HG03469 (cell line): Measurements from ENCODE around the gene EIPR1.
"Not testable (repeated sequence)": the region's sequence is repeated elsewhere in the genome, so short reads cannot be mapped to it uniquely, and the experiment has no call there.

Experiments
- ATAC-seq: cut with Tn5 transposase; IDR thresholded peaks from one replicate; pipeline ENCODE4 v1.9.1; 2021; ENCODE audit warnings: mild to moderate bottlenecking, moderate library complexity, moderate number of reproducible peaks; ENCODE audit not compliant: unreplicated experiment

EIPR1 gene

DNA sequence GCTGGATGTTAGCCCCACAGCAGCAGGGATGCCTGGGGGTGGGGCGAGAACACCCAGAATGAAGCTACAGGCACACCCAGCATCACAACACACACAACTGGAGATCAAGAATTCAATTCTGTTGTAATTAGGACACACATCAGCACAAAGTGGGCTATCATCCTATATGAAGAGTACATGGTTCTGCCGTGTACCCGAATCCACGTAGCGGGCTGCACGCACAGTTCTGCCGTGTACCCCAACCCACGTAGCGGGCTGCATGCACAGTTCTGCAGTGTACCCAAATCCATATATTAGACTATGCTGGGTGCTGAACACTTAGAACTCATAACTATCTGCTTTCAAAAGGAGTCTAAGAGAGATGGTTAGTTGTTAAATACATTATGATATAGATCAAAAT, 86.5 kb downstream of the EIPR1 start:
- no peak for ATAC-seq

DNA sequence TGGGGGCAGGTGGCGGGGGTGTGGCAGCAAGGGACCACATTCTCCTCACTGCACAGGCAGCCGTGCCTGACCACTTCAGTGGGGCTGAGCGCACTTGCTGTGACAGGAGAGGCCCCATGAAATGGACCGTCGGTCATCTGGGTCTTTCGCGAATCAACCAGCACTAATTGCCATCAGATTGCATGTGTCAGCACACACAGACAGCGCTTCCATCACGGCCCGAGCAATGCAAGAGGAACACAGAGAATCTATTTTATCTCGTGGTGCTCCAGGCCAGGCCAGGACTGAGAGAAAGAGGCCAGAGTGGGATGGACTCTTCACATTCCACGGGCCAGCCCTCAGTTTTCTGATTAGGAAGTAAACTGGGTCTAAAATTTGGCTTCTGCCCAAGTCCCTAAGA, 87.0 kb downstream of the EIPR1 start:
- ATAC-seq = no peak

DNA sequence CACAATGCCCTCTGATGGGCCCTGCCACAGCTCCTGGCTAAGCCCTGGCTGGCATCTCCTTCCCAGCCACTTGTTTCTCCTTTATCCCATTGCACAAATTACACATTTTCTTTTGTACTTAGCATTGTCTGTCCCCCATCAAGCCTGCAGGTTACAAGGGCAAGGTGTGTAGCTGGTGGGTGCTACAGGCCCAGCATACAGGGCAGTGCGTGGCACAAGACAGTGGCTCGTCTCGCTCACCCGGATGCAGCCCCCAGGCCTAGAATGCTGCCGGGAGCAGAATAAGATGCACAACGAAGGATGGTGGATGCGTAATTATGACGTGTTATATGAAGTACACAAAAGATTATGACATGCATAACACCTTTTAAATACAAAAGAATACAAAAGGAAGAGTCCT, 87.6 kb downstream of the EIPR1 start:
- no peak for ATAC-seq

DNA sequence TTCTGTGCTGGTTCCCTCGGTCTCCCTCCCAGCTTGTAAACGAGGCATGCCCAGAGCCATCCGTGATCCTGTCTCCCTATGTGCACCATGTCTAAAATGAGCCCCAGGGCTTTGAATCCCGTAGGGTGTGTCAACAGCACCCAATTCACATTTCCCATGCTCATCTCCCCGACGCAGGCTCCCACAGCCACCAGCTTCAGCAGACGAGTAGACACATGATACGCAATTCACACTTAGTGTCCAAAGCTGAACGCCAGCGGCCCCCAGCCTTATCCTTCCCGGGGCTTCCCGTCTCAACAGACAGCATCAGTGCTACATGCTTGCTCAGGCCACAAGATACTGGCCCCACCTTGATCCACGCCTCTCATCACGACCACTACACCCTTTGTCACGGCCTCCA, 88.1 kb downstream of the EIPR1 start:
- no peak for ATAC-seq

DNA sequence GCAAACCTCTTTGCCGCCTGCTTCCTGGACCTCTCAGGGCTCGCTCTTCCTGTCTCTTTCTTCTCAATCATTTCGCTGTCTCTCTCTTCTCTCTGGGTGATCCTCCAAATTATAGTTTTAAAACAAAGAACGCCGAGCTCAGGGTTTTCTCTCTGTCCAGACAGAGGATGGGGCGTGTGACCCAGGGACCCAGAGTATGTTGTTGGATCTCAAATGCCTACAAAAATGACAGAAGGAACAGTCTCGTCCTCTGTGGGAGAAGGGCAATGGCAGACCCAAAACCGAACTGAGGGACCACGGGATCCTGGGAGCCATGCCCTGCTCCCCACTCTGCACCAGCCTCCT, 88.5 kb downstream of the EIPR1 start:
- ATAC-seq = no peak

DNA sequence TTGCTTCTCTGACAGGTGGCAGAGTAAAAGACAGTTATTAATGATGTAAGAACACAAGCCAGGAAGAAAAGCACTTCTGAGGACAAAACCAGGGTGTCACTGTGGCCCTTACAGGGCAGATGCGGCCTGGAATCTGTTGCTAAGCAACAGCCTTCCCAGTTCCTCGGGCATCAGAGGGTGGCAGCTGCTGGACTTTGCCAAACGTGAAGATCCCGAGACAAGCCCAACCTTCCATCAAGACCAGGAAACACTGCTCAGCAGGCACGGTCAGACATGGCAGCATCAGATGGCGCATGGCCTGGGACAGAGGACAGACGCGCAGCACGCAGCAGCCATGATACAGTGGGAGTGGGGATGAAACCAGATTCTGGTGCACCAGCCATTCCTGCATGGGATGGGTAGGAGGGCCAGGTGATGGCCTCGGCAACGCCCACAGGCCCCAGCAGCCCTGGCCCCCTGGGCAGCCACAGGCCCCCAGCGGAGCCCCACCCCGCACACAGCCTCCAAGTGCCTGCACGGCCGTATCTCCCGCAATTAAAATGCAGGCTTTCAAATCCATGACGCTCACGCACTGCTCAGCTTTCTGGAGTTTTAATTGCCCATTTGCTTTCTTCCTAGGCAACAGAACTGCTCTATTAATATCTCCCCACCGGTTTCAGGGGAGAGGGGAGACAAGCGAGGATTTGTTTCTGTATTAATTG, 89.0 kb downstream of the EIPR1 start:
- ATAC-seq = no peak

DNA sequence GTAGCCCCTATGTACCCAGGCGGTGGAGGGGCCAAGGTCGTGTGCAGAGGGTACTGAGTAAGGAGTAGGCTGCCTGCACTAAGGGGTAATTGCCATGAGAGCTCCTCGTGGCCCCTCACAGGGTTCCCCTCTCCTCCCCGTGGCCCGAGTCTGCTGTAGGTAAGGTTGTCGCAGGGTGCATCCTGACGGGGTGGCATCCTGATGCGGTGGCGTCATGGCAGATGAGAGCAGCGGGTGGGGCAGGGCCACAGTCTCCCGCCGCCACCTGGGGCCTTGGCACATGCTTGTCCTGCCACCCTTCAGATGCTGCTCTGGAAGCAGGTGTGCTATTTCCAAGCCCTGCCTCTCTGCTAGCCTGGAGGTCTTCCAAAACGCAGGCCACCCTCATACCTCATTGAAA, 89.7 kb downstream of the EIPR1 start:
- ATAC-seq = no peak

DNA sequence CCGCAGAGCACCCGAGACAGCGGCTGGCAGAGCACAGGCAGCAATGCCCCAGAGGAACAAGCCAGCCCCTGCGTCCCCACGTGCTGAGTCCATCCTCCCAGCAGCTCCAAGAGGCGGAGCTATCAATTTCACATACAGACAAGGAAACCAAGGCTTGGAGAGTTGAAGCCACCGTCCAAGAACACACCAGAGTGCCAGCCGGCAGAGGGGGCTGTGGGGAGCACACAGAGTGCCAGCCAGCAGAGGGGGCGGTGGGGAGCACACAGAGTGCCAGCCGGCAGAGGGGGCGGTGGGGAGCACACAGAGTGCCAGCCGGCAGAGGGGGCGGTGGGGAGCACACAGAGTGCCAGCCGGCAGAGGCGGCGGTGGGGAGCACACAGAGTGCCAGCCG, 91.0 kb downstream of the EIPR1 start:
- not testable (repeated sequence) for ATAC-seq

DNA sequence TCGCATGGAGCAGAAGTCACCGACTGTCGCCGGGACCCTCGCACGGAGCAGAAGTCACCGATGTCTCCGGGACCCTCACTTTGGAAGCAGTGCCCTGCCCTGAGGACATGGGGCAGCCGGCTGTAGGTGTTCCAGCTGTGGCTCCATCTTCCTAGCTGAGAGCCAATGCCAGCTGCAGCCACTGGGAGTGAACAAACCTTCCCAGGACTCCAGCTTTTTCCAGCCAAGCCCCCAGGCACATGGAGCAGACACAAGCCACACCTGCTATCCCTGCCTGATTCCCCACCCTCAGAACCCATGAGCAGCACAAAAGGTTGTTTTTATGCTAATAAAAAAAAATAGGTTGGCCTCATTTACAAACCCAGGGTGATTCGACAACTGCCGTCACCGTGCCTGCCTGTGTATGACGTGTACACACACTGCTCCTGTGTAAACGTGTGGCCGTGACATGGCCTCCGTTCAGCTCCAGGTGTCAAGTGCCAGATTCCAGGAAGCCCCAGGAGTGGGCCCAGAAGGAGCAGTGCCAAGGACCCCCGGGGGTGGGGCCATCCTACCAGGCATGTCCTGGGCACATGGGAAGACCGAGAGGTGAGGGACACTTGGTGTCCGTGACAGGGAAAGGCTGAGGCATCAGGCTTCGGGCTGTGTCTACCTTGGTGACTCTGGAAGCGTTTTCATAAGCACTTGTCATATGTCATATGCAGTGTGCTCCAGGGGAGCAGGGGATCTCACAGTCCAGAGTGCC, 91.5 kb downstream of the EIPR1 start:
- no peak for ATAC-seq

DNA sequence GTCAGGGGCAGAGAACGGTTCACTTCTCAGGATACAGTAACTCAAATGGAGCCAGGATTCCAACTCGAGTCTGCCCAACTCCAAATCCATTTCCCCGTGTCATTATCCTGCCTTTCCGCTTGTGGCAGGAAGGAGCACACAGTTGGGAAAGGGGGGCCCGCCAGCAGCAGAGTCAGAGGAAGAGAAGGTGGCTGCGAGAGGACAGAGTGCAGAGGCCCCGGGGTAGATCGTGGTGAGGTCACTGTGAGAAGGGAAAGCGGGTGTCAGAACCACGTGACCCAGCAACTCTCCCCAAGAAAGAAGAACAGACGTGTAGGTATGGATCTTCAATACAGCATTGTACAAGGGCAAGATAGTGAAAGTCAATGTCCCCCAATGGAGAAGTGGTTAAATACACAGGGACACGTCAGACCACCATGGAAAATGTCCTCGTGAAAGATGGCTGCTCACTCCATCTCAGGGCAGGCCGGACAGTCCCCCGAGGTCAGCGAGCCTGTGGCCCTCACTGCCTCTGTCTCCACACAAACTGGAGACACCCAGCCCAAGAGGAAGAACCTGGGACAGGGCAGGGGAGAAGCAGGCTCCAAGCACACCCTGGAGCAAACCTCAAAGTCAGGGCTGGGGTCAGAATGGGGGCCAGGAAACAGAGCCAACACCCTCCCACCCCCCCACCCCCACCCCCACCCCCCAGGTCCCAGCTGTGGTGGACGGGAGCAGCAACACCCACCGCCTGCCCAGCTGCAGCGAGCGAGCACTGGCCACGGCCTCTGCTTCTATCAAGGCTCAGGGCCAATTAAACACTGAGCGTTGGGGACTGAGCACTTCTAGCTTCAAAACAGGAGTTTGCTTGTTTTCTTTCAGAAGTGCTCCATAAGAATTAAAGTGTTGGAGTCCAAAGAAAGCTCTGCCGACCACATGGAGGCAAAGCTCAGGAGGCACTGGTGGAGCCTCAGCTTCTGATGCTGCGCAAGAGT, 92.7 kb downstream of the EIPR1 start:
- no peak for ATAC-seq

DNA sequence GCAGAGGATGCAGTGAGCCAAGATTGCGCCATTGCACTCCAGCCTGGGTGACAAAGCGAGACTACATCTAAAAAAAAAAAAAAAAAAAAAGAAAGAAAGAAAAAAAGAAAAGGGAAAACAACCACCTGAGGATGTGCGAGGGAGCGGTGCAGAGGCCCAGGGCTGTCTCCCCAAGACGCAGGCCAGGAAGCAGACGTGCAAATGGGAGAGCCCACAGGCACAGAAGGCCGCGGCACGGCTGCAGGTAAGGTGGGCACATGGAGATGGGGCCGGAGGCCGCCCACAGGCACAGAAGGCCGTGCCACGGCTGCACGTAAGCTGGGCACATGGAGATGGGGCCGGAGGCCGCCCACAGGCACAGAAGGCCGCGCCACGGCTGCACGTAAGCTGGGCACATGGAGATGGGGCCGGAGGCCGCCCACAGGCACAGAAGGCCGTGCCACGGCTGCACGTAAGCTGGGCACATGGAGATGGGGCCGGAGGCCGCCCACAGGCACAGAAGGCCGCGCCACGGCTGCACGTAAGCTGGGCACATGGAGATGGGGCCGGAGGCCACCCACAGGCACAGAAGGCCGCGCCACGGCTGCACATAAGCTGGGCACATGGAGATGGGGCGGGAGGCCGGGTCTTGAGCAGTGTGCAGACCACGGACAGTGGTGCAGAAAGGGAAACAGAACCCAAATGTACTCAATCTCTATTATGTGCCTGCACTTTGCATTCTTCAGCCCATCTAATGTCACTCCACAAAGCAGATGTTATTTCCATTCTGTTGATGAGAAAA, 93.6 kb downstream of the EIPR1 start:
- ATAC-seq = not testable (repeated sequence)

DNA sequence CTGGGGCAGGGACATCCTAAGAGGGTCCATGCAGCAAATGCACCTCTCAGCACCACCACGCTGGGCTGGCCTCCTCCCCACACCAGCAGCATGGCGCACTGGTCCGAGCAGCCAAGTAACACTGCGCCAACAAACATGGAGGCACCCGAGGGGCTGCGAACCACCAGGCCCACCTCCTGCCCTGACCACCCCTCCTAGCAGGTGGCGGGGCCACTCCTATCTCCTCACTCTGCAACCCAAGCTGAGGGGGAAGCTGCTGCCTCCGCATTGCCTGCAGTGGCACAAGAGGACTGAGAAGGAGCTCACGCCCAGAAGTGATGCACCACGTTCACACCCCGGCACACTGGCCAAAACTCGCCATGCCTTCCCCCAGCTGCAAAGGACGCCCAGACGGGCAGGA, 94.4 kb downstream of the EIPR1 start:
- no peak for ATAC-seq

DNA sequence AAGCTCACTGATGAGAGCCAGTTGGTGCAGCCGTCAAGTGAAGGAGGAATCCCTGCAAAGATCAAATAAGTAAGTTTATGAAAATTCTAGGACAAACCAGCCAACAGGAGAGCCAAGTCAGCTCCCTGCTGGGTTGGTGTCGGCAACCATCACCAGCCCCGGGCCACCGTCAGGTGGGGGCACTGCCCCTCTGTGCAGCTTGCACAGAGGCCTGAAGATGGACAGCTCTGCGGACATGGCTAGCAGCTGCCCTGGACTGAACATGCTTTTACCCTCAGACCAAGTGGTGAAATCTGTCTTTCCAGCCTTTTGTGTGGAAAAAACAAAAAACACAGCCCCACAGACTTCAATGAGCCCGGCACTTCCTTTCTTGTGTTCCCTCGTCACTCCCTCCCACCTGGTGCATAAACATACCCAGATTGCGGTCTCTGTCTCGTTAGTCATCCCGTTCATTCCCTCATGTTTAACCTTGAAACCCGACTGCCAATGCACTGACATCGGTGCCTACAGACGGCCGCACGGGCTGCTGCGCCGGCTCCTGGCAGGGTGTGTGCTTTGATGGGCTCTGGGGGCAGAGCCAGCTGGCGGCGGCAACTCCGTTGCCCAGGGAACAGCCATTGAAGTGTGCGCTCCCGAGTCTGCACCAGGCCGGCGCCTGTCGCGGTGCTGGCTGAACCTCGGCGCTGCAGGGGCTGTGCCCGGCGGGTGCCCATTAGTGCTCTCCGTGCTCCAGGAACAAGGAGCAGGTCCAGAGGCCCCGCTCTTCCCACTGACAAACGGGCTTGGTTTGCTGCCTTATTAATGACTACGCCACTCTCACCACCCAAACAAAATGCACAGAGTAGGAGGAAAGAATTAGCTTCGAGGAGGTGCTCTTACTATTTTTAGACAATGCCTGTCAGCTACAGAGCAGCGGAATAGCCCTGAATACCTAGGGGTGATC, 95.3 kb downstream of the EIPR1 start:
- no peak for ATAC-seq

DNA sequence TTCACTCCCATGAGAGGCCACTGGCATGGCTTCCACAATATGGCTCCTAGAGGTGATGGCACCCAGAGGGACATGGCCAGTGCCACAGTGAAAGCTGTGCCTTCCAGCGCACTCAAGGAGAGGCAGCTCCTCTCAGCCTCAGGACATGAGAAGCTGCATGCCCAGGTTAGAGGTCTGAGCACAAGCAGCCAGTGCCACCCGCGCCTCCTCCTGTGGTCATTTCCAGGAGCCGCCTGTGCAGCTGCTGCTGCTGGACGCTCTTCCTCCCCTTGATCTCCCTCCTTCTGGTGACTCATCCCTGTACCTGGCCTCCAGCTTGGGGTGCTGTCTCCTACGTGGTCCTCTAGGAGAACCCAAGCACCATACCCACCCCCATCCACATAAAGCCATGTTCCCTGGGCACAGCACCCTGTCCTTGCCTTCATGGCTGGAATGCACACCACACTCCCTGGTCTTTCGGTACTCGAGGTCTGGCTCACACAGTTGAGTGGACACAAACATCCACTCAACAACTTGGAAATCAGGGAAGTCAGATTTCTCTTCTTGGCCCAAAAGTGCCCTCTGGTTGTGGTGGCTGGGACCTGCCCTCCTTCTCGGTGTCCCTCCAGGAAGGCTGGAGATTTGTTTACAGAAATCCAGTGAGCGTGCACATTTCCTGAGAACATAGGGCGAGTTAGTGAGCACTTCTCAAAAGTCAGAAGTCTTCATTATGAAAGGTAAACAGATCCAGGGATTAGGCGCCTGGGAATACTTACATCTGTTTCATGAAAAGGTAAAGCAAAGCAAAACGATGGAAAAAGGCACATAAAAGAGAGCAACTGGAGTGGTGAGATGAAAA, 96.7 kb downstream of the EIPR1 start:
- ATAC-seq = no peak

DNA sequence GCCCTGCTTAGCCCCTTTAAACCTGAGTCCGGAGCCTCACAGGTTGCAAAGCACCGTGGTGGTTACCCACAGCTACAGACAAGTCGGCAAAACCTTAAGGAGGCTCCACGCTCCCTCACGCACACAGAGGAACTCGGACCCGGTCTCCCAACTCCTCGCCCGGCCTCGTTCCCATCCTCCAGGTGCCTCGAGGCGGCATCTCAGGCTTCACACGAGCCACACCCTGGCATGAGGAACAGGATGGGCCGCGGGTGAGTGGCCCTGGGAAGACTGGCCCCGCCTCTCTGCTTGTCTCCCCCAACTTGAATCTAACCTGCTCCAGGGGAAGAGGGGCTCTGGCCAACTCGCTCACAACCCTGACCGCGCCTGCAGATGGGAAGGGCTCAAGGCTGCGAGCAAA, 97.4 kb downstream of the EIPR1 start:
- ATAC-seq = no peak

DNA sequence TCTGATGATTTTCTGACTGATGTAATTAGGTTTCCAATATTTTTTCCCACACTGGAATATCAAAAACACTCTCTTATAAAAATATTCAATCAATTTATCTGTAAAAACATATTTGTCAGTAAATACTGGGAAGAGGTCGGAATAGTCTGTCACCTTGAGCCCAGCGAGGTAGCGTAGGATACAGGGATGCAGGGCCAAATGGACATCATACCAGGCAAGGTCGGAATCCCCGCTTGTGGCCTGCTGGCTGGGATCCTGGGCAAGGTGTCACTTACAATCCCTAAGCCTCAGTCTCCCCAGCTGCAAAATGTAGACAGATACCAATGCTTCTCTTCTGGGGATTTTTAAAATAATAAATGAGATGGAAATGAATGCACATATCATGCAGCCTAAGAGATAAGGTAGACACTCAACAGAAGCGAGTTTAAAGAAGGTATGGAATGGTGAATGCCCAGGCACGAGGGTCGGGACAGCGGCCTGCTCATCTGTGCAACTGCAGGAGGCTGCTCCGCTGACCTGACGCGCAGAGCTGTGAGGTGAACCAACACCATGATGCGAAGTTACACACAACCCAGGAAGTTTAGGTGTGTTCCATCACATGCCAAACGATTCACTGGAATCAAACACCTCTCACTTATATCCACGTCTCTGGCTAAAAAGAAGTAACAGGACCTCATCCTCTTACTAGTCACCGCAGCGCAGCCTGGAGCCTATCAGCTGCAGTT, 98.2 kb downstream of the EIPR1 start:
- no peak for ATAC-seq

DNA sequence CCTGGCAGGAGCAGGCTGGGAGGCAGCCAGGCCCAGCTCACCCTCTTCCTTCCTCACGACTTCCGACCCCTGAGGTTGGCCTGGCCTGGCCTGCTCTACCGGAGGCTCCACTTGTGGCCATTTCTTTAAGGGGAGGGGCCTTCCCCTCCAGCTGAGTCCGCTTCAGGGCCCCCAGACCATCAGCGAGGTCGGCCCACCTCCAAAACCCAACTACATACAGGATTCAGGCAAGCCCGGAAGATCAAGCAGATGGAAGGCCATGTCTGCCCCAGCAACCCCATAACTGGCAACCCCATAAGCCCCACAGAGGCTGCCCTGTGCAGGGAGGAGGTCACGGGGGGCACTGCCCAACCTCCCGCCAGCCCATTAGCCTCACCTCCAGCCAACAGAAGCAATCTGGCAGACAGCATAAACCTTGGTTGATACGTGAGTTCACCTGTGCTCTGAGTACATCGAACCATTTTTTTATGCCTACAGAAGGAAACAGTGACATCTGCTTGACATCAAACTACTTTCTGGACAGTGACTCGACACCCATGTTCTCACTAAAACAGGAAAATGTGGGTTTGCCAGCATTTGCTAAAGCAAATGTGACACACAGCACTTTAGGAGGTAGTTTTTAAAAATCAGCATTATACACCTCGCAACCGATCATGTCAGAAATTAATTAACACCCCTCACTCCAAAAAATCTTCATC, 98.9 kb downstream of the EIPR1 start:
- ATAC-seq = no peak
